HG03575 (cell line): ENCODE results near the gene AGAP1.

Source experiments
- ATAC-seq: cut with Tn5 transposase; IDR thresholded peaks from one replicate; pipeline ENCODE4 v1.9.1; 2021; ENCODE audit not compliant: unreplicated experiment, insufficient number of reproducible peaks, low FRiP score; ENCODE audit errors: extremely low read depth

The AGAP1 gene

GRCh38 chr2:235979037-235979436 is 485.2 kb downstream of the AGAP1 start:
- no peak for ATAC-seq

- no peak for ATAC-seq
Measured at GRCh38 chr2:235979753-235980435, 486.1 kb downstream of the AGAP1 start.

GRCh38 chr2:235981631-235982030 is 487.8 kb downstream of the AGAP1 start:
- ATAC-seq = no peak

GRCh38 chr2:235983016-235983415 is 489.2 kb downstream of the AGAP1 start:
- no peak for ATAC-seq

GRCh38 chr2:235984552-235984951 is 490.7 kb downstream of the AGAP1 start:
- ATAC-seq = no peak

GRCh38 chr2:235986361-235986760 is 492.5 kb downstream of the AGAP1 start:
- ATAC-seq = no peak

GRCh38 chr2:235988271-235989015 is 494.6 kb downstream of the AGAP1 start:
- no peak for ATAC-seq

- ATAC-seq = no peak
Measured at GRCh38 chr2:235989591-235989990, 495.7 kb downstream of the AGAP1 start.

GRCh38 chr2:235990344-235990743 is 496.5 kb downstream of the AGAP1 start:
- no peak for ATAC-seq

- ATAC-seq = no peak
Measured at GRCh38 chr2:235992024-235992423, 498.2 kb downstream of the AGAP1 start.

- ATAC-seq = no peak
Measured at GRCh38 chr2:235996419-235996818, 502.6 kb downstream of the AGAP1 start.

- ATAC-seq = no peak
Measured at GRCh38 chr2:235999011-235999410, 505.2 kb downstream of the AGAP1 start.

GRCh38 chr2:236001166-236001828 is 507.5 kb downstream of the AGAP1 start:
- ATAC-seq = no peak

- ATAC-seq = no peak
Measured at GRCh38 chr2:236001854-236002253, 508.0 kb downstream of the AGAP1 start.

- ATAC-seq = no peak
Measured at GRCh38 chr2:236008006-236008405, 514.2 kb downstream of the AGAP1 start.

GRCh38 chr2:236008857-236009256 is 515.0 kb downstream of the AGAP1 start:
- no peak for ATAC-seq

GRCh38 chr2:236010920-236011685 is 517.3 kb downstream of the AGAP1 start:
- ATAC-seq = no peak

- ATAC-seq = no peak
Measured at GRCh38 chr2:236012155-236012554, 518.3 kb downstream of the AGAP1 start.

GRCh38 chr2:236014408-236015131 is 520.7 kb downstream of the AGAP1 start:
- no peak for ATAC-seq
